ENCODE data around the gene CCDC80. TPM values are rescaled to one million over a fixed set of nuclear protein-coding genes. Genes with fewer than 3 reads are reported as not detected.
A peak's percentile ranks its signal among the peaks of the same experiment; 100 is the strongest.

The CCDC80 gene
- total and polyA plus RNA-seq, 7 experiments from 2014 or later: 0.05 to 0.12 (median 0.08) TPM; not detected in 4

- ATAC-seq (no peak), DNase-seq (no peak)
- Mint-ChIP-seq H3K27me3 (no peaks in the 10 kb centered on the region), H3K4me1 (peaks cover 0 to 9% (median 7%) of the 10 kb centered on the region in 7 donors), H3K4me3 (no peak overlapping the region), H3K36me3 (peaks cover 28 to 58% (median 45%) of the 10 kb centered on the region in 5 donors), H3K9me3 (peaks cover 0 to 11% (median 3%) of the 10 kb centered on the region in 11 donors), H3K27ac (no peak overlapping the region)
- POLR2A ChIA-PET: no interaction called here
- Histone ChIP-seq H3K36me3 (ENCODE audit: control insufficient read depth in 2 of 3, insufficient read depth in 3 of 3, low read length in 3 of 3) (peaks cover 0 to 4% (median 3%) of the 10 kb centered on the region in 3 experiments), H3K4me3 (ENCODE audit: low read length) (no peak overlapping the region), H3K27me3 (ENCODE audit: control insufficient read depth in 2 of 2, insufficient read depth in 2 of 2, low read length in 2 of 2) (no peaks in the 10 kb centered on the region), H3K27ac (ENCODE audit: low read depth, low read length) (no peak overlapping the region), H3K4me1 (ENCODE audit: control insufficient read depth in 2 of 2, insufficient read depth in 2 of 2, low read length in 2 of 2) (no peaks in the 10 kb centered on the region), H3K9me3 (ENCODE audit: control insufficient read depth in 2 of 3, low read length in 3 of 3) (no peaks in the 10 kb centered on the region)
- intact Hi-C loops (cut with micrococcal nuclease): no loop called here
- CTCF ChIA-PET: interaction anchor here (0.6 kb wide), 1 partner anchor 54 kb away, joined by 3 read pairs; no protein-coding TSS in a partner anchor
These were observed 46.1 kb downstream of the CCDC80 start for GRCh38 chr3:112594856-112595255.

- Histone ChIP-seq H3K36me3 (ENCODE audit: control insufficient read depth in 2 of 3, insufficient read depth in 3 of 3, low read length in 3 of 3) (peaks cover 0 to 6% (median 4%) of the 10 kb centered on the region in 3 experiments), H3K27ac (ENCODE audit: low read depth, low read length) (no peak overlapping the region), H3K4me3 (ENCODE audit: low read length) (no peak overlapping the region), H3K27me3 (ENCODE audit: control insufficient read depth in 2 of 2, insufficient read depth in 2 of 2, low read length in 2 of 2) (no peaks in the 10 kb centered on the region), H3K9me3 (ENCODE audit: control insufficient read depth in 2 of 3, low read length in 3 of 3) (no peaks in the 10 kb centered on the region), H3K4me1 (ENCODE audit: control insufficient read depth in 2 of 2, insufficient read depth in 2 of 2, low read length in 2 of 2) (no peaks in the 10 kb centered on the region)
- Mint-ChIP-seq H3K4me1 (peaks cover 0 to 11% (median 7%) of the 10 kb centered on the region in 7 donors), H3K36me3 (peaks cover 34 to 72% (median 55%) of the 10 kb centered on the region in 5 donors), H3K27me3 (no peaks in the 10 kb centered on the region), H3K27ac (no peak overlapping the region), H3K4me3 (no peak overlapping the region), H3K9me3 (peaks cover 0 to 11% (median 3%) of the 10 kb centered on the region in 11 donors)
- ChIA-PET CTCF (no interaction called here), POLR2A (no interaction called here)
- ATAC-seq: no peak
- intact Hi-C loops (cut with micrococcal nuclease): no loop called here
- no peak for DNase-seq
These were observed 47.7 kb downstream of the CCDC80 start for GRCh38 chr3:112593258-112593657.

GRCh38 chr3:112587336-112587735 lies 53.6 kb downstream of the CCDC80 start:
- Histone ChIP-seq H3K27ac (ENCODE audit: low read depth, low read length) (no peak overlapping the region), H3K9me3 (ENCODE audit: control insufficient read depth in 2 of 3, low read length in 3 of 3) (no peaks in the 10 kb centered on the region), H3K36me3 (ENCODE audit: control insufficient read depth in 2 of 3, insufficient read depth in 3 of 3, low read length in 3 of 3) (peaks cover 7 to 23% (median 10%) of the 10 kb centered on the region in 3 experiments), H3K4me1 (ENCODE audit: control insufficient read depth in 2 of 2, insufficient read depth in 2 of 2, low read length in 2 of 2) (no peaks in the 10 kb centered on the region), H3K27me3 (ENCODE audit: control insufficient read depth in 2 of 2, insufficient read depth in 2 of 2, low read length in 2 of 2) (no peaks in the 10 kb centered on the region), H3K4me3 (ENCODE audit: low read length) (no peak overlapping the region)
- DNase-seq (no peak), ATAC-seq (no peak)
- Mint-ChIP-seq H3K36me3 (peaks cover 25 to 85% (median 53%) of the 10 kb centered on the region in 5 donors), H3K9me3 (peaks cover 0 to 3% (median 0%) of the 10 kb centered on the region in 11 donors), H3K4me3 (no peak overlapping the region), H3K4me1 (peaks cover 0 to 15% (median 6%) of the 10 kb centered on the region in 7 donors), H3K27me3 (no peaks in the 10 kb centered on the region), H3K27ac (no peak overlapping the region)
- CTCF ChIA-PET: no interaction called here
- POLR2A ChIA-PET: no interaction called here
- intact Hi-C loops (cut with micrococcal nuclease): no loop called here

- DNase-seq: no peak
- Histone ChIP-seq H3K27ac (ENCODE audit: low read depth, low read length) (no peak overlapping the region), H3K36me3 (ENCODE audit: control insufficient read depth in 2 of 3, insufficient read depth in 3 of 3, low read length in 3 of 3) (peaks cover 7 to 25% (median 10%) of the 10 kb centered on the region in 3 experiments), H3K4me3 (ENCODE audit: low read length) (no peak overlapping the region), H3K4me1 (ENCODE audit: control insufficient read depth in 2 of 2, insufficient read depth in 2 of 2, low read length in 2 of 2) (no peaks in the 10 kb centered on the region), H3K9me3 (ENCODE audit: control insufficient read depth in 2 of 3, low read length in 3 of 3) (no peaks in the 10 kb centered on the region), H3K27me3 (ENCODE audit: control insufficient read depth in 2 of 2, insufficient read depth in 2 of 2, low read length in 2 of 2) (no peaks in the 10 kb centered on the region)
- intact Hi-C loops (cut with micrococcal nuclease): no loop called here
- CTCF ChIA-PET: interaction anchor here (0.6 kb wide), 1 partner anchor 1382 kb away, joined by 3 read pairs; no protein-coding TSS in a partner anchor
- no peak for ATAC-seq
- Mint-ChIP-seq H3K4me1 (peaks cover 0 to 15% (median 4%) of the 10 kb centered on the region in 7 donors), H3K36me3 (peaks cover 22 to 71% (median 38%) of the 10 kb centered on the region in 5 donors), H3K27ac (no peak overlapping the region), H3K9me3 (no peaks in the 10 kb centered on the region), H3K27me3 (no peaks in the 10 kb centered on the region), H3K4me3 (no peak overlapping the region)
- POLR2A ChIA-PET: interaction anchor here (0.8 kb wide), 1 partner anchor 34 kb away, joined by 3 read pairs; no protein-coding TSS in a partner anchor
These were observed 55.2 kb downstream of the CCDC80 start for GRCh38 chr3:112585782-112586181.

- Histone ChIP-seq H3K27ac (ENCODE audit: low read depth, low read length) (no peak overlapping the region), H3K9me3 (ENCODE audit: control insufficient read depth in 2 of 3, low read length in 3 of 3) (no peaks in the 10 kb centered on the region), H3K27me3 (ENCODE audit: control insufficient read depth in 2 of 2, insufficient read depth in 2 of 2, low read length in 2 of 2) (no peaks in the 10 kb centered on the region), H3K4me3 (ENCODE audit: low read length) (no peak overlapping the region), H3K4me1 (ENCODE audit: control insufficient read depth in 2 of 2, insufficient read depth in 2 of 2, low read length in 2 of 2) (no peaks in the 10 kb centered on the region), H3K36me3 (ENCODE audit: control insufficient read depth in 2 of 3, insufficient read depth in 3 of 3, low read length in 3 of 3) (peaks cover 7 to 26% (median 14%) of the 10 kb centered on the region in 3 experiments)
- ChIA-PET POLR2A (interaction anchor here (1.2 kb wide), 1 partner anchor 705 kb away, joined by 3 read pairs; no protein-coding TSS in a partner anchor), CTCF (interaction anchor here (0.9 to 1.4 kb wide), 3 partner anchors 458 to 707 kb away, joined by 3 to 4 read pairs (median 3); no protein-coding TSS in a partner anchor)
- intact Hi-C loops (cut with micrococcal nuclease): loop anchor here (2.0 to 5.0 kb wide), 4 partner anchors 20 to 704 kb away; partner anchors contain the start of gene SLC35A5 (in 1 of the 2)
- Mint-ChIP-seq H3K36me3 (peaks cover 14 to 62% (median 30%) of the 10 kb centered on the region in 5 donors), H3K9me3 (no peaks in the 10 kb centered on the region), H3K4me3 (no peak overlapping the region), H3K27ac (no peak overlapping the region), H3K4me1 (peaks cover 0 to 8% (median 2%) of the 10 kb centered on the region in 7 donors), H3K27me3 (no peaks in the 10 kb centered on the region)
- no peak for ATAC-seq
- no peak for DNase-seq
These were observed 57.8 kb downstream of the CCDC80 start for GRCh38 chr3:112583105-112583504.

GRCh38 chr3:112582244-112582874 lies 58.6 kb downstream of the CCDC80 start:
- intact Hi-C loops (cut with micrococcal nuclease): loop anchor here (1.0 to 5.0 kb wide), 8 partner anchors 20 to 706 kb away; partner anchors contain the start of gene SLC35A5 (in 1 of the 2)

More at GRCh38 chr3:112582244-112582874, 58.6 kb downstream of the CCDC80 start:
- Histone ChIP-seq H3K9me3 (ENCODE audit: control insufficient read depth in 2 of 3, low read length in 3 of 3) (no peaks in the 10 kb centered on the region), H3K4me3 (ENCODE audit: low read length) (no peak overlapping the region), H3K4me1 (ENCODE audit: control insufficient read depth in 2 of 2, insufficient read depth in 2 of 2, low read length in 2 of 2) (no peaks in the 10 kb centered on the region), H3K27me3 (ENCODE audit: control insufficient read depth in 2 of 2, insufficient read depth in 2 of 2, low read length in 2 of 2) (no peaks in the 10 kb centered on the region), H3K27ac (ENCODE audit: low read depth, low read length) (no peak overlapping the region), H3K36me3 (ENCODE audit: control insufficient read depth in 2 of 3, insufficient read depth in 3 of 3, low read length in 3 of 3) (peaks cover 7 to 22% (median 14%) of the 10 kb centered on the region in 3 experiments)
- Mint-ChIP-seq H3K4me3 (no peak overlapping the region), H3K4me1 (peaks cover 0 to 4% (median under 1%) of the 10 kb centered on the region in 7 donors), H3K27me3 (no peaks in the 10 kb centered on the region), H3K36me3 (peaks cover 11 to 58% (median 25%) of the 10 kb centered on the region in 5 donors), H3K9me3 (no peaks in the 10 kb centered on the region), H3K27ac (no peak overlapping the region)
- POLR2A ChIA-PET: interaction anchor here (0.8 to 1.2 kb wide), 2 partner anchors 22 to 706 kb away, joined by 3 to 5 read pairs; no protein-coding TSS in a partner anchor
- DNase-seq (peak in 5 of 9 donors; percentile 8 to 39 (median 22)), ATAC-seq (peak; percentile 60)
- CTCF ChIA-PET: interaction anchor here (0.7 to 1.4 kb wide), 4 partner anchors 277 to 707 kb away, joined by 3 to 4 read pairs (median 3); no protein-coding TSS in a partner anchor

All from naive thymus-derived CD4-positive, alpha-beta T cell (primary cell).